ENCODE results near the gene E2F6.

E2F6 gene

GRCh38 chr2:11505652-11506610 lies 40.0 kb upstream of the E2F6 start:
- TF ChIP-seq CTCF (IDR thresholded peaks at IDR 0.05) = no peak
- Histone ChIP-seq H3K4me1 (peaks cover 0 to 3% (median 0%) of the 10 kb centered on the region in 4 donors), H3K36me3 (no peaks in the 10 kb centered on the region), H3K4me3 (no peak overlapping the region), H3K27ac (no peak overlapping the region), H3K27me3 (peaks cover 0 to 6% of the 10 kb centered on the region in 2 donors), H3K9me3 (no peaks in the 10 kb centered on the region)
- no peak for DNase-seq
- intact Hi-C loops (cut with DNase I; ENCODE audit: low total_unique reads) = no loop called here

GRCh38 chr2:11503354-11503927 lies 37.5 kb upstream of the E2F6 start:
- Histone ChIP-seq H3K9me3 (no peaks in the 10 kb centered on the region), H3K27me3 (peaks cover 0 to 6% of the 10 kb centered on the region in 2 donors), H3K4me1 (peaks cover 0 to 11% (median 2%) of the 10 kb centered on the region in 4 donors), H3K4me3 (no peak overlapping the region), H3K27ac (no peak overlapping the region), H3K36me3 (no peaks in the 10 kb centered on the region)
- no peak for DNase-seq
- TF ChIP-seq CTCF (IDR thresholded peaks at IDR 0.05) = no peak
- intact Hi-C loops (cut with DNase I; ENCODE audit: low total_unique reads) = no loop called here

GRCh38 chr2:11502740-11503292 lies 36.9 kb upstream of the E2F6 start:
- Histone ChIP-seq H3K4me1 (peaks cover 0 to 10% (median 4%) of the 10 kb centered on the region in 4 donors), H3K4me3 (no peak overlapping the region), H3K9me3 (no peaks in the 10 kb centered on the region), H3K36me3 (no peaks in the 10 kb centered on the region), H3K27ac (no peak overlapping the region), H3K27me3 (peaks cover 0 to 6% of the 10 kb centered on the region in 2 donors)
- DNase-seq = no peak
- no peak for TF ChIP-seq CTCF (IDR thresholded peaks at IDR 0.05)
- intact Hi-C loops (cut with DNase I; ENCODE audit: low total_unique reads) = no loop called here

GRCh38 chr2:11500702-11501303 lies 34.8 kb upstream of the E2F6 start:
- no peaks in the 10 kb centered on the region for H3K36me3 ChIP-seq
- H3K4me1 ChIP-seq = peaks cover 0 to 10% (median 4%) of the 10 kb centered on the region in 4 donors
- H3K27me3 ChIP-seq = peaks cover 0 to 5% of the 10 kb centered on the region in 2 donors
- intact Hi-C loops (cut with DNase I; ENCODE audit: low total_unique reads) = no loop called here
- H3K9me3 ChIP-seq = no peaks in the 10 kb centered on the region
- no peak for TF ChIP-seq CTCF (IDR thresholded peaks at IDR 0.05)
- no peak overlapping the region for H3K4me3 ChIP-seq
- H3K27ac ChIP-seq = no peak overlapping the region
- no peak for DNase-seq

- Histone ChIP-seq H3K4me1 (peaks cover 0 to 10% (median 4%) of the 10 kb centered on the region in 4 donors), H3K4me3 (no peak overlapping the region), H3K36me3 (no peaks in the 10 kb centered on the region), H3K27me3 (peaks cover 0 to 14% of the 10 kb centered on the region in 2 donors), H3K9me3 (no peaks in the 10 kb centered on the region), H3K27ac (no peak overlapping the region)
- intact Hi-C loops (cut with DNase I; ENCODE audit: low total_unique reads) = no loop called here
- TF ChIP-seq CTCF (IDR thresholded peaks at IDR 0.05) = no peak
- DNase-seq = no peak
Measured at GRCh38 chr2:11499081-11499743, 33.3 kb upstream of the E2F6 start.

All from tibial artery (tissue), 4 donors.